DOHH2 (cell line): Measurements from ENCODE around the gene SRBD1.

Experiments
- H3F3A ChIP-seq: fragments of 200-600 bp; sonication (generic), shearing (Covaris generic); 2 replicates; pipeline ENCODE4 v1.6.0; 2016; ENCODE audit warnings: antibody characterized with exemption, mild to moderate bottlenecking; ENCODE audit not compliant: control insufficient read depth, insufficient read depth
- H3K27ac ChIP-seq: fragments of 200-600 bp; sonication (generic); 2 replicates; pipeline ENCODE4 v1.5.1; 2014; ENCODE audit warnings: low read depth, mild to moderate bottlenecking, low read length, moderate library complexity
- H3K27me3 ChIP-seq: fragments of 200-600 bp; sonication (generic); 2 replicates; pipeline ENCODE4 v1.6.1; 2014; ENCODE audit warnings: mild to moderate bottlenecking, low read length, mixed read lengths; ENCODE audit not compliant: control insufficient read depth
- H3K36me3 ChIP-seq: fragments of 200-600 bp; sonication (generic); 2 replicates; pipeline ENCODE4 v1.6.1; 2014; ENCODE audit warnings: mild to moderate bottlenecking, low read length, moderate library complexity, mixed read lengths; ENCODE audit not compliant: control insufficient read depth
- H3K4me1 ChIP-seq: fragments of 200-600 bp; sonication (generic); 2 replicates; pipeline ENCODE4 v1.6.1; 2014; ENCODE audit warnings: mild to moderate bottlenecking, low read length, mixed read lengths; ENCODE audit not compliant: control insufficient read depth
- H3K4me2 ChIP-seq: fragments of 200-600 bp; sonication (generic); 2 replicates; pipeline ENCODE4 v1.6.0; 2014; ENCODE audit warnings: mild to moderate bottlenecking, low read length, moderate library complexity
- H3K4me3 ChIP-seq: fragments of 200-600 bp; sonication (generic); 2 replicates; pipeline ENCODE4 v1.5.1; 2014; ENCODE audit warnings: mild to moderate bottlenecking, low read length, mixed read lengths
- H3K79me2 ChIP-seq: fragments of 200-600 bp; sonication (generic); 2 replicates; pipeline ENCODE4 v1.6.1; 2014; ENCODE audit warnings: mild to moderate bottlenecking, low read length, mixed read lengths; ENCODE audit not compliant: control insufficient read depth
- H3K9me2 ChIP-seq: fragments of 200-600 bp; sonication (generic); replicated peaks from 2 replicates; pipeline ENCODE4 v1.6.1; 2014; ENCODE audit warnings: mild to moderate bottlenecking, low read length, mixed read lengths; ENCODE audit not compliant: control insufficient read depth
- H3K9me3 ChIP-seq: fragments of 200-600 bp; sonication (generic); 2 replicates; pipeline ENCODE4 v1.6.1; 2014; ENCODE audit warnings: antibody characterized with exemption, low read length, mixed read lengths; ENCODE audit not compliant: control insufficient read depth, insufficient read depth
- H4K20me1 ChIP-seq: fragments of 200-600 bp; sonication (generic); 2 replicates; pipeline ENCODE4 v1.6.0; 2014; ENCODE audit warnings: low read depth, mild to moderate bottlenecking, antibody characterized with exemption, low read length, moderate library complexity; ENCODE audit not compliant: control insufficient read depth, insufficient read depth
- EZH2phosphoT487 ChIP-seq: fragments of 200-600 bp; sonication (generic); IDR thresholded peaks from 2 replicates; pipeline ENCODE4 v1.6.1; 2017; ENCODE audit warnings: borderline replicate concordance, mild to moderate bottlenecking, antibody characterized with exemption, low read length, moderate library complexity, mixed read lengths
- TF ChIP-seq, protein P1 (sequence below): fragments of 200-600 bp; sonication (generic); IDR thresholded peaks from one replicate; pipeline ENCODE4 v1.5.1; 2014; ENCODE audit warnings: antibody characterized with exemption, mild to moderate bottlenecking, low read depth, low read length; ENCODE audit not compliant: poor library complexity, severe bottlenecking

Gene SRBD1

GRCh38 chr2:45540942-45541341 lies 70.1 kb downstream of the SRBD1 start:
- Histone ChIP-seq H3K79me2 (no peaks in the 10 kb centered on the region), H3K36me3 (peaks cover 26% of the 10 kb centered on the region), H3K9me2 (no peaks in the 10 kb centered on the region), H3K4me1 (no peaks in the 10 kb centered on the region), H3K4me2 (no peak overlapping the region), H3K27me3 (no peaks in the 10 kb centered on the region), H4K20me1 (no peaks in the 10 kb centered on the region), H3K27ac (no peak overlapping the region), H3K4me3 (no peak overlapping the region), H3K9me3 (peaks cover 19% of the 10 kb centered on the region), H3F3A (no peaks in the 10 kb centered on the region)
- TF ChIP-seq, protein P1, sequence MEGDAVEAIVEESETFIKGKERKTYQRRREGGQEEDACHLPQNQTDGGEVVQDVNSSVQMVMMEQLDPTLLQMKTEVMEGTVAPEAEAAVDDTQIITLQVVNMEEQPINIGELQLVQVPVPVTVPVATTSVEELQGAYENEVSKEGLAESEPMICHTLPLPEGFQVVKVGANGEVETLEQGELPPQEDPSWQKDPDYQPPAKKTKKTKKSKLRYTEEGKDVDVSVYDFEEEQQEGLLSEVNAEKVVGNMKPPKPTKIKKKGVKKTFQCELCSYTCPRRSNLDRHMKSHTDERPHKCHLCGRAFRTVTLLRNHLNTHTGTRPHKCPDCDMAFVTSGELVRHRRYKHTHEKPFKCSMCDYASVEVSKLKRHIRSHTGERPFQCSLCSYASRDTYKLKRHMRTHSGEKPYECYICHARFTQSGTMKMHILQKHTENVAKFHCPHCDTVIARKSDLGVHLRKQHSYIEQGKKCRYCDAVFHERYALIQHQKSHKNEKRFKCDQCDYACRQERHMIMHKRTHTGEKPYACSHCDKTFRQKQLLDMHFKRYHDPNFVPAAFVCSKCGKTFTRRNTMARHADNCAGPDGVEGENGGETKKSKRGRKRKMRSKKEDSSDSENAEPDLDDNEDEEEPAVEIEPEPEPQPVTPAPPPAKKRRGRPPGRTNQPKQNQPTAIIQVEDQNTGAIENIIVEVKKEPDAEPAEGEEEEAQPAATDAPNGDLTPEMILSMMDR, result no peak
- no peak for TF ChIP-seq EZH2phosphoT487

- TF ChIP-seq, protein P1, result no peak
- no peak for TF ChIP-seq EZH2phosphoT487
- H3K27ac ChIP-seq, result no peak overlapping the region
These were observed 77.3 kb downstream of the SRBD1 start for GRCh38 chr2:45533771-45534170.

GRCh38 chr2:45532181-45532580 lies 78.9 kb downstream of the SRBD1 start:
- H3K4me1 ChIP-seq, result no peaks in the 10 kb centered on the region
- H3K9me2 ChIP-seq, result no peaks in the 10 kb centered on the region
- H3K27ac ChIP-seq, result no peak overlapping the region
- no peaks in the 10 kb centered on the region for H4K20me1 ChIP-seq
- H3F3A ChIP-seq, result no peaks in the 10 kb centered on the region
- TF ChIP-seq, protein P1, result no peak
- TF ChIP-seq EZH2phosphoT487, result no peak
- no peak overlapping the region for H3K4me3 ChIP-seq
- no peaks in the 10 kb centered on the region for H3K79me2 ChIP-seq
- no peaks in the 10 kb centered on the region for H3K9me3 ChIP-seq
- H3K36me3 ChIP-seq, result no peaks in the 10 kb centered on the region
- H3K4me2 ChIP-seq, result no peak overlapping the region
- H3K27me3 ChIP-seq, result no peaks in the 10 kb centered on the region

More at GRCh38 chr2:45533771-45534170, 77.3 kb downstream of the SRBD1 start:
- no peaks in the 10 kb centered on the region for H3K79me2 ChIP-seq
- no peaks in the 10 kb centered on the region for H3F3A ChIP-seq
- no peak overlapping the region for H3K4me3 ChIP-seq
- H3K36me3 ChIP-seq, result no peaks in the 10 kb centered on the region
- no peaks in the 10 kb centered on the region for H3K9me3 ChIP-seq
- no peaks in the 10 kb centered on the region for H3K9me2 ChIP-seq
- no peaks in the 10 kb centered on the region for H3K27me3 ChIP-seq
- no peak overlapping the region for H3K4me2 ChIP-seq
- no peaks in the 10 kb centered on the region for H4K20me1 ChIP-seq
- no peaks in the 10 kb centered on the region for H3K4me1 ChIP-seq

DNA sequence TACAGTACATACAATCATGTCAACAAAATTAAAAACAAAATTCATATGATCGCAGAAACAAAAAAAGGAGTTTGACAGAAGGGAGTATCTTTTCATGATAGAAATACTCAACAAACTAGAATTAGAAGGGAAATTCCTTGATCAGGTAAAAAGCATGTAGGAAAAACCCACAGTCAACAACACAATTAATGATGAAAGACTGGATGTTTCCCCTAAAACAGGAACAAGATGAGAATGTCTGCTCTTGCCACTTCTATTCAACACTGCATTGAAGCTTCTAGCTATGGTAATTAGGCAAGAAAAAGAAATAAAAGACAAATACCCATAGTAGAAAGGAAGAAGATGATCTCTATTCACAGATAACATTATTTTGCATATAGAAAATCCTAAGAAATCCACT lies 87.1 kb downstream of the SRBD1 start:
- Histone ChIP-seq H4K20me1 (no peaks in the 10 kb centered on the region), H3K79me2 (no peaks in the 10 kb centered on the region), H3K4me2 (no peak overlapping the region), H3F3A (no peaks in the 10 kb centered on the region), H3K27me3 (no peaks in the 10 kb centered on the region), H3K9me2 (no peaks in the 10 kb centered on the region), H3K4me3 (no peak overlapping the region), H3K9me3 (no peaks in the 10 kb centered on the region), H3K36me3 (no peaks in the 10 kb centered on the region), H3K4me1 (no peaks in the 10 kb centered on the region), H3K27ac (no peak overlapping the region)
- no peak for TF ChIP-seq EZH2phosphoT487
- TF ChIP-seq, protein P1, result no peak
